NCI-H748 (cell line): Measurements from ENCODE around the gene DNAH7.

ENCODE experiments used
- DNase-seq: peaks from one replicate; lab custom pipeline; 2025; ENCODE audit not compliant: unreplicated experiment; lab: John Stamatoyannopoulos, UW

The DNAH7 gene

GRCh38 chr2:195815083-195815482 lies 253.6 kb downstream of the DNAH7 start:
- no peak for DNase-seq

- DNase-seq: no peak
Measured at GRCh38 chr2:195813421-195813820, 255.2 kb downstream of the DNAH7 start.

- DNase-seq: no peak
Measured at GRCh38 chr2:195810340-195811098, 258.1 kb downstream of the DNAH7 start.

- DNase-seq: no peak
Measured at GRCh38 chr2:195808189-195808588, 260.4 kb downstream of the DNAH7 start.

GRCh38 chr2:195805283-195805976 lies 263.2 kb downstream of the DNAH7 start:
- DNase-seq: no peak

- no peak for DNase-seq
Measured at GRCh38 chr2:195795879-195796278, 272.8 kb downstream of the DNAH7 start.

- DNase-seq: no peak
Measured at GRCh38 chr2:195793881-195794280, 274.8 kb downstream of the DNAH7 start.

GRCh38 chr2:195782156-195782555 lies 286.5 kb downstream of the DNAH7 start:
- no peak for DNase-seq

GRCh38 chr2:195779491-195779890 lies 289.1 kb downstream of the DNAH7 start:
- no peak for DNase-seq

- no peak for DNase-seq
Measured at GRCh38 chr2:195769975-195770374, 298.7 kb downstream of the DNAH7 start.

- DNase-seq: no peak
Measured at GRCh38 chr2:195768431-195768830, 300.2 kb downstream of the DNAH7 start.

GRCh38 chr2:195766691-195767090 lies 301.9 kb downstream of the DNAH7 start:
- no peak for DNase-seq

GRCh38 chr2:195763866-195764265 lies 304.8 kb downstream of the DNAH7 start:
- DNase-seq: no peak

GRCh38 chr2:195759877-195760276 lies 308.8 kb downstream of the DNAH7 start:
- DNase-seq: no peak

GRCh38 chr2:195758846-195759245 lies 309.8 kb downstream of the DNAH7 start:
- no peak for DNase-seq

- no peak for DNase-seq
Measured at GRCh38 chr2:195756218-195756942, 312.3 kb downstream of the DNAH7 start.

- no peak for DNase-seq
Measured at GRCh38 chr2:195741191-195741590, 327.4 kb downstream of the DNAH7 start.

- DNase-seq: no peak
Measured at GRCh38 chr2:195737511-195738325, 330.9 kb downstream of the DNAH7 start.

- DNase-seq: no peak
Measured at GRCh38 chr2:195735347-195735746, 333.3 kb downstream of the DNAH7 start.

- no peak for DNase-seq
Measured at GRCh38 chr2:195734931-195735330, 333.7 kb downstream of the DNAH7 start.

- DNase-seq: no peak
Measured at GRCh38 chr2:195734395-195734794, 334.2 kb downstream of the DNAH7 start.
